GM18507 (cell line): Measurements from ENCODE around the gene ADAMTS14.

Source experiments
- DNase-seq: peaks from one replicate; pipeline ENCODE4 v3.0.0; 2011; ENCODE audit warnings: low read depth; ENCODE audit not compliant: insufficient read length; ENCODE audit errors: extremely low spot score
- FAIRE-seq: peaks from 2 replicates; lab custom pipeline; 2011; peaks lifted over from hg19 to GRCh38; lab: Jason Lieb, UNC

Gene ADAMTS14

GRCh38 chr10:70673929-70674559 lies 1.7 kb downstream of the ADAMTS14 start:
- FAIRE-seq: no peak
- DNase-seq: no peak

DNA sequence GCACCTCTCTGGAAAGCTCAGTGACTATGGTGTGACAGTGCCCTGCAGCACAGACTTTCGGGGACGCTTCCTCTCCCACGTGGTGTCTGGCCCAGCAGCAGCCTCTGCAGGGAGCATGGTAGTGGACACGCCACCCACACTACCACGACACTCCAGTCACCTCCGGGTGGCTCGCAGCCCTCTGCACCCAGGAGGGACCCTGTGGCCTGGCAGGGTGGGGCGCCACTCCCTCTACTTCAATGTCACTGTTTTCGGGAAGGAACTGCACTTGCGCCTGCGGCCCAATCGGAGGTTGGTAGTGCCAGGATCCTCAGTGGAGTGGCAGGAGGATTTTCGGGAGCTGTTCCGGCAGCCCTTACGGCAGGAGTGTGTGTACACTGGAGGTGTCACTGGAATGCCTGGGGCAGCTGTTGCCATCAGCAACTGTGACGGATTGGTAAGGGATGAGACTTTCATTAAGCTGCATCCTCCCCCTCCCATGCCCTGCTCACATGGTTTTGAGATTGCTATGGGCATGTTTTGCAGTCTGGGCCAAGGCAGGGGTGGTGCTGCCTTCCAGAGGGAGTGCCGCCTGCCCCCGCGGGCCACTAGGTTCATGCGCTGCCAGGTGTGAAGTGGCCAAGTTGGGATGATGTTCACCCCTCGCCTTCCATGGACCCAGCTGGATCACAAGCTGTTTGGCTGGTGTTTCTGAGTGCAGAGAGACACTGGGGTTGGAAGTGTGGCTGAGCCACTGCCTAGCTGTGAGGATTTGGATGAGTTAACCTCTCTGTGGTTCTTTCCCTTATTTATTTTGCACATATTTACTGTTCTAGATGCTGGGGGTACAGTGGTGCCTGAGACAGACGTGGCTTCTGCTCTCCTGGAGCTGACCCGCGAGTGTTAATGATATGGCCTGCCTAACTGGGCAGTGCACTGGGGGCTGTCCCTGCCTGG lies 2.5 kb downstream of the ADAMTS14 start:
- no peak for DNase-seq
- no peak for FAIRE-seq

DNA sequence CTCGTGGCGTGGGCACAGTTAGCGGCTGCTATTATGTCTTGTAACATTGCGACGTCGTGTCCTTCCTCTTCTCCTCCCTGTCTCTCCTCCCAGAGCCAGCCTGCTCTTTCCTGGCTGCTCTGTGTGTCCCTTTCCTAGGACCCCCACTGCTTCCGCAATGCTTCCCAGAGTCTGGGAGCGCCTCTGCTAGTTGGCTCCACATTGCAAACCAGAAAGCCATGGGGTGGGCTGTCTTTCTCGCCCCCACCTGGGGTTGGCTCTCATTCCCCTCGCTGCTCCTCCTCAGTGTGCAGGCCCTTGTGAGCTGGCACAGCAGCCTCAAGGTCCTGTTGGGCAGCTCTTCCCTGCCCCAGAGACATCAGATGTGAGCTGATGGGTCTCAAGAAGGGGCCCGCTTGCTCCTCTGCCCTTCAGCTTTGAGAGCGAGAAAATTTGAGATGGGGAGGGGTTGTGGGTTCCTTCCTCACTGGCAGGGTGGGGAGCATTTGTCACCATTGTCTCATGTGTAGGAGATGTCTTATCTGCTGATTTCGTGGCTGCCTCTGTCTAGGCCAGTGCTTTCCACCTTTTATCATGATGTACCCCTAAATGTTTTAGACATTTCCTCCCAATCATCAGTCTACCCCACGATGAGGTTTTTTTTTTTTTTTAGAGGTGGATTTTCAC lies 3.3 kb downstream of the ADAMTS14 start:
- FAIRE-seq: no peak
- DNase-seq: no peak

DNA sequence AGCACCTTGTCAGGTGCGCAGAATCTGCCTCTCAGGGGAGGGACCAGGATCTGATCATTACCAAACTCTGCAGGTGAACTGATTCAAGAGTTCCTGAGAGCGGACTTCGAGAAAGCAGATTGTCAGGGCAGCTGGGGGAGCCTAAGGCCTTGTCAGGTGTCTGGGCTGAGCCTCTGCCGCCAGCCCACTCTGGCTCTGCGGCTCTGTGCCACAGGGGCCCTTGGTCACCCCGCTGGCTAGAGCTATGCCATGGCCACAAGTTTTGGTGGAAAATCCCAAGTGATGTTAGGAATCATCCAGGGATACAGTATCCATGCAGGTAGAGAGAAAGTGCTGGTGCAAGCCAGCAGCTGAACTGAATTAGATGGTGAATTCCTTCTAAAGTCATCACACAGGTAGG lies 4.2 kb downstream of the ADAMTS14 start:
- FAIRE-seq (no peak), DNase-seq (no peak)

GRCh38 chr10:70677016-70677415 lies 4.7 kb downstream of the ADAMTS14 start:
- FAIRE-seq (no peak), DNase-seq (no peak)

DNA sequence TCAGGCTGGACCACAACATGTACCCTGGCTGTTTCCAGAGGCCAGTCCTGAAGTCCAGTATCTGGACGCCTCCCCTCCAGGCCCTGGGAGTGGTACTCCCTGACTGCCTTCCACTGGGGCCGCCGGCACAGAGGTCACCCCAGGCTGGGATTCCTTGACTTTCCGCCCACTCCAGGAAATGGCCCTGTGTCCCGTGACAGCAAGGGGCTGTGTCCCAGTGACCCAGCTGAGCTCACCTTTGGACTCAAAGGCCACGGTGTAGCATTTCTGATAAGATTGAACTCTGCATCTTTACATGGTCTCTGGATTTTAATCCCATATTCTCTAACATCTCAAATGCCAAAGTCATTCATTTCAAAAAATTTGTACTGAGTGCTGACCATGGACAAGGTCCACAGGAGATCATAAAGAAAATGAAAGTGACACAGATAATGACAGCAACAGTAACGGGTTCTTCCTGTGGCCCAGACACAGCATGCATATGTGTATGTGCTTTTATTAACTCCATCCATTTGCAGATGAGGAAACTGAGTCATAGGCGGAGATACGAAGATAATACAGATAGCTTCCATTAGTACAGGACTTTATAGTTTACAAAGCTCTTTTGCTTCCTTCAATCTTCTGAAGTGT lies 5.4 kb downstream of the ADAMTS14 start:
- DNase-seq (no peak), FAIRE-seq (no peak)

DNA sequence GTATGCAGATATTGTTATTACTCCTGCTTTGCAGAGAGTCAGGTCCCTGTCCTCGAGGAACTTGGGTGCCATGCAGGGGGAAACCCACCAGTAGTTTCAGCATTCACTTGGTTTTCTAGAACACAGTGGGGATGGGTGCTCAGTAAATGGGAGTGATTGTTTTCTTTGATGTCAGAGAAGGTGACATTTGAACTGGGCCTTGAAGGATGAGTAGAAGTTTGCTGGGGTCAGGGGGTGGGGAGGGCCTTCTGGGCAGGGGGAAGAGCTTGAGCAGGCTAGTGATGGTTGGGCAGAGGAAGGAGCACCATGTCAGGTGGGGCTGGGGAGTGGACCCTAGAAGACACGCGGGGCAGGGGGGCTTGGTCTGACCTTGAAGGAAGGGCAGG lies 5.9 kb downstream of the ADAMTS14 start:
- DNase-seq (no peak), FAIRE-seq (no peak)

- no peak for DNase-seq
- no peak for FAIRE-seq
These were observed 6.6 kb downstream of the ADAMTS14 start for GRCh38 chr10:70678757-70679489.

GRCh38 chr10:70679498-70679897 lies 7.2 kb downstream of the ADAMTS14 start:
- FAIRE-seq: no peak
- no peak for DNase-seq

- FAIRE-seq (no peak), DNase-seq (no peak)
These were observed 8.8 kb downstream of the ADAMTS14 start for GRCh38 chr10:70680899-70681730.

DNA sequence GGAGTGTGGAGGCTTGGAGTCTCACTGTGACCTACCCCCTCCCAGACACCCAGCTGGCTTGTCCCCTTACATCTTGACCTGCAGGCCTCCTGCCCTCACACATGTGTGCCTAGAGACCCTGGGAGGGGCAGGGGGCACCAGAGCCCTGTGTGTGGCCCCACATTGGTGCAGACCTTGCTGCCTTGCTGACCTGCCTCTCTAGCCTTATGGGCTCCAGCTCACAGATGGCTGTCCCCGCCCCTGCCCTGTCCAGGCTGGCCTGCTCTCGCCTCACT lies 9.4 kb downstream of the ADAMTS14 start:
- DNase-seq (no peak), FAIRE-seq (no peak)

- FAIRE-seq: no peak
These were observed 10.8 kb downstream of the ADAMTS14 start for GRCh38 chr10:70682920-70683600.

GRCh38 chr10:70683601-70683934 lies 11.3 kb downstream of the ADAMTS14 start:
- FAIRE-seq (no peak), DNase-seq (no peak)

More at GRCh38 chr10:70682920-70683600, 10.8 kb downstream of the ADAMTS14 start:
- no peak for DNase-seq

DNA sequence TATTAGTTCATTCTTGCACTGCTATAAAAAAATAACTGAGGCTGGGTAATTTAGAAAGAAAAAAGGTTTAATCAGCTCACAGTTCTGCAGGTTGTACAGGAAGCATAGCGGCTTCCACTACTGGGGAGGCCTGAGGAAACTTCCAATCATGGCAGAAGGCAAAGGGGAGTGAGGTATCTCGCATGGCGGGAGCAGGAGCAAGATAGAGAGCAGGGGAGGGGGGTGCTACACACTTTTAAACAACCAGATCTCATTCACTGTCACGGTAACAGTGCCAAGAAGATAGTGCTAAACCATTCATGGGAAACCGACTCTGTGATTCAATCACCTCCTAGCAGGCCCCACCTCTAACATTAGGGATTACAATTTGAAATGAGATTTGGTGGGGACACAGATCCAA lies 11.6 kb downstream of the ADAMTS14 start:
- DNase-seq (no peak), FAIRE-seq (no peak)

DNA sequence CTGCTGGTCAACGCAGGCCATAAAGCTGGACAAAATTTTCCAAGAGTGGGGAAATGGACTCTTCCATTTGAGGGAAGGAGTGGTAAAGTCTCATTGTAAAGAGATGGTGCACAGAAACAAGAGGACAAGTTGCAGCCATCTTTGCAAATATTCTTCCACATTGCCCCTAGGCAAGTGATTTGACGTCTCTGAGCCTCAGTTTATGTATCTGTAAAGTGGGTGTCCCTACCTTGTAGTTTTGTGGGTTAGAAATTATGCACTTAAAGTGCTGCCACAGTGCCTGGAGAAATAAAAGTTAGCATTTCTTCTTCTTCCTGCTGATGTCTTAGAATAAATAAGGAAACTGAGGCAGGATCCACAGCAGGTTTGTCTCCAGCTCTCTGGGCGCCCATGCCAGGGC lies 12.1 kb downstream of the ADAMTS14 start:
- no peak for FAIRE-seq
- no peak for DNase-seq

DNA sequence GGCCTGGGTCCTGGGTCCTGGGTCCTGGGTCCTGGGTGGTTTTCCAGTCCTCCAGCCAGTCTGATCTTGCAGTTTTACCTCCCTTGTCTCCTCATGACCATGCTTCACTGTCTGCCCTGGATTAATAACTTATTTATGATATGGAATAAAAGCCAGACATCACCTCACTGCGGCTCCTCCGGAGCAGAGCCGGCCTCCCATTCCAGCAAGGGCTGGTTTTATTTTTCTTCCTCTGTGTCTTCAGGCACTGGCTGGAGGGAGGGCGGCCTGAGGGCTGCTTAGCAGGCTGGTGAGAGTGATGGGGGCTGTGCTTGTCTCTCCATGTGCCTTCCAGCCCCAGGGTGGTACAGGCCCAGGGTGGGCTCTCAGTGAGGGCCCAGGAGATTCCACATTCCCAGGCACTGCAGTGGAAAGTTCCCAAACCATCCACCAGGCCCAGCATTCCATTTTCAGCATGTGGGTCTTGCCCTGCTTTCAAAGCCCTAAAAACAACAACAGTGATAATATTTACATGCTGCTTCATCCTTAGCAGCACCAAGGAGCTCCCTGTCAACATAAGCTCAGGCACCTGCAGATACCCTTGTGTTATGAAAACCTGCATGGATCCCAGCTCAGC lies 12.6 kb downstream of the ADAMTS14 start:
- FAIRE-seq: no peak

DNA sequence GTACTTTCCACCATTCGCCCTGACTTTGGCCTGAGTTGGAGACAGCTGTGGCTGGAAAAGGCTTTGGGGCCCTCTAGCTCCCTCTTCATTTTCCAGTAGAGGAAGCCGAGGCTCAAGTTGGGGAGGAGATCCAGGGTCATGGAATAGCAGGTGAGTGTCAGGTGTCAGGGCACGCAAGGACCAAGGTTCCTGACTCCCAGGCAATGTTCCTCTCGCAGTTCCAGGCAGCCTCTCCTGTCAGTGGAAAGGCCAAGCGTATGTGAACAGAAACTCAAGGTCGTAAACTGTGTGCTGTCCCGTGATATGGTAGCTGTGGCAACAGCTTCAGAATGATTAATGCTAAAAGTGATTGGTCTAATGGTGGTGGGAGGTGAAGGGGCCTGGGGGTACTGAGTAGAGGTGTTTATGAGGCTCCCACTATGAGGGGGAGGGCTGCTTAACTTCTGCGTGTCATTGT lies 13.2 kb downstream of the ADAMTS14 start:
- FAIRE-seq (no peak), DNase-seq (no peak)

More for the DNA sequence above, 12.6 kb downstream of the ADAMTS14 start:
- no peak for DNase-seq

DNA sequence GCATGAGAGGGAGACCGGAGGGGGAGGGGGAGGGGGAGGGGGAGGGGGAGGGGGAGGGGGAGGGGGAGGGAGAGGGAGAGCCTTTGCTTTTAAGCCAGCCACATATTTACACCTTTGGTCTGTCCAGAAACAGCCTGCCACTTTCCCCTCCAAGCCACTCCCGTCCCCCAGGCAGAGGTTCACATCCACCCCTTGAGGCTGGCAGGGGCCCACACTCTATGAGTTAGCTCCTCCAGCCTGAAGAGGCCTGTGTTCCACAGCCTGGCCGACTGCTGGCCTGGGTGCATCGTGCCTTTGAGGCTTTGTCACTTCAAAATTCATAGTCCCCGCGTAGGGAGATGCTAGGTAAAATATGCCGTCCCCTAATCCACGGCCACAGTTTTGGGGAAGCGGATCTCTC lies 16.5 kb downstream of the ADAMTS14 start:
- DNase-seq (no peak), FAIRE-seq (no peak)
